ENCODE results near the gene OMA1. TPM values are rescaled to one million over a fixed set of nuclear protein-coding genes. Genes with fewer than 3 reads are reported as not detected.
"Not testable (repeated sequence)": the region's sequence is repeated elsewhere in the genome, so short reads cannot be mapped to it uniquely, and the experiment has no call there.

Gene OMA1
- polyA plus RNA-seq, 3 donors from 2014 or later: 13.7 to 22.3 (median 17.7) TPM

DNA sequence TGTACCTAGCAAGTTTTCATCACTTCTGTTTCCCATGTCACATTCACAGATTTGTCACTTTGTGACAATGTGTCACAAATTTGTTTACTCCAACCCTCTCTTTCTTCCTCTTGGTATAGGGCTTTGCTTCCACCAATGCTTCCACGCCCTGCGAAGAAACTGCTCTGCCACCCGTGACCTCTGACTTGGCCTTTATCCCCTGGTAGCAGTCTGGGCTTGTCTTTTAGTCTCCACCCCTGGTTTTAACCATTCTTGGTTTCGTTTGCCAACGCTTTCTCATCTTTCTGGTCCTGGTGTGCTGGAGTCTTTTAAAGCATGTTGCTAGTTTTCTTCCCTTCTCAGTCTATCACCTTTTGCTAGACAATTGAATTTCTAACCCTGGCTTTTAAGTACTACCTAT, 22.4 kb upstream of the OMA1 start:
- Mint-ChIP-seq H3K27me3 (ENCODE audit: low read depth in 3 of 3) (peaks cover 1 to 39% (median 8%) of the 10 kb centered on the region in 3 donors), H3K36me3 (no peaks in the 10 kb centered on the region), H3K4me3 (no peak overlapping the region), H3K4me1 (no peaks in the 10 kb centered on the region), H3K27ac (no peak overlapping the region), H3K9me3 (peaks cover 0 to 2% (median 0%) of the 10 kb centered on the region in 6 donors)
- no peak for DNase-seq

DNA sequence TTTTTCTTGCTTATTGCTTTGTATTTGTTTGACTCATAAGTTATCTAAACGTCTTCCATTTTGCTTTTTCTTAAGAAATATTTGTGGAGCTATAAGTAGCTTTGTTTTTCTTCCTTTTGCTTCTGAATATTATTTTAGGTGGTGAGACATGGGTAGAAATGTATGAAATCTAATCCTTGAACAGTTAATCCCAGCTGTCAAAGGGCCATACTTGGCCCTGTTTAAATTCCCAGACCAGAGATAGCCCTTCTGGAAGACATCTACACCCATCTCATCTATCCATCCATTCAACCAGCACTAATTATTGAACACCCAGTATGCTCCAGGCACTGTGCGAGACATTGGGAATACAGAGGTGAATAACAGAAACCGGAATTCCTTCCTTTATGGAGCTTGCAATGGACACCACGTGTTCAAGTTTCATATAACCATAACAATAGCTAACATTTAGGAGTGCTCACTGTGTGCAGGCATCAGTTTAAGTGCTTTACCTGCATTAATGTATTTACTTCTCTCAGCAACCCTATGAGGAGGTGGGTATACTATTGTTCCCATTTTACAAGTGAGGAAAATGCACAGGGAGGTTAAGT, 21.8 kb upstream of the OMA1 start:
- no peak overlapping the region for H3K27ac Mint-ChIP-seq
- no peaks in the 10 kb centered on the region for H3K4me1 Mint-ChIP-seq
- no peak for DNase-seq
- peaks cover 0 to 2% (median 0%) of the 10 kb centered on the region in 6 donors for H3K9me3 Mint-ChIP-seq
- no peak overlapping the region for H3K4me3 Mint-ChIP-seq
- peaks cover 1 to 36% (median 8%) of the 10 kb centered on the region in 3 donors for H3K27me3 Mint-ChIP-seq (ENCODE audit: low read depth in 3 of 3)
- H3K36me3 Mint-ChIP-seq: no peaks in the 10 kb centered on the region

DNA sequence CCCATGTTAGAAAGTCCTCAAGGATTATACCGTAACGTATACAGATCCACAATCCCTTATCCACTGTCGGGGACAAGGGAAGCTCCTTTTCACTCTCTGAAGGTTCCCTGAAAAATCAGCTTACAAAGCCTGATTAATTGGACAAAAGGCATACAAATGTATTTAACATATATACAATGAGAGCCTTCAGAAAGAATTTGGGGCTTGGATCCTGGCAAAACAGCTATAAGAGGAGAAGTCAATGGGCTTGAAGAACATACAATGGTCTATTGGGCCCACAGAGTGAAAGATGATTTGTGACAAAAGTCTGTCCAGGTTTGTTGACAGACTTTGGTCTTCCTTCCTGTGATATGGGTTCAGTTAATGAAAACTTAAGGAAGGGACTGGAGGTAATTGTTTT, 19.8 kb upstream of the OMA1 start:
- H3K27me3 Mint-ChIP-seq (ENCODE audit: low read depth in 3 of 3): peaks cover 1 to 28% (median 2%) of the 10 kb centered on the region in 3 donors
- H3K4me1 Mint-ChIP-seq: no peaks in the 10 kb centered on the region
- H3K9me3 Mint-ChIP-seq: peaks cover 0 to 2% (median 0%) of the 10 kb centered on the region in 6 donors
- no peaks in the 10 kb centered on the region for H3K36me3 Mint-ChIP-seq
- H3K4me3 Mint-ChIP-seq: no peak overlapping the region
- DNase-seq: no peak
- H3K27ac Mint-ChIP-seq: no peak overlapping the region

- not testable (repeated sequence) for H3K4me1 Mint-ChIP-seq, H3K4me3 Mint-ChIP-seq, DNase-seq, H3K36me3 Mint-ChIP-seq, H3K27ac Mint-ChIP-seq, H3K9me3 Mint-ChIP-seq
- H3K27me3 Mint-ChIP-seq (ENCODE audit: low read depth in 3 of 3): peaks cover under 1 to 11% (median 3%) of the 10 kb centered on the region in 3 donors
Measured at GRCh38 chr1:58563715-58564114, 17.2 kb upstream of the OMA1 start.

DNA sequence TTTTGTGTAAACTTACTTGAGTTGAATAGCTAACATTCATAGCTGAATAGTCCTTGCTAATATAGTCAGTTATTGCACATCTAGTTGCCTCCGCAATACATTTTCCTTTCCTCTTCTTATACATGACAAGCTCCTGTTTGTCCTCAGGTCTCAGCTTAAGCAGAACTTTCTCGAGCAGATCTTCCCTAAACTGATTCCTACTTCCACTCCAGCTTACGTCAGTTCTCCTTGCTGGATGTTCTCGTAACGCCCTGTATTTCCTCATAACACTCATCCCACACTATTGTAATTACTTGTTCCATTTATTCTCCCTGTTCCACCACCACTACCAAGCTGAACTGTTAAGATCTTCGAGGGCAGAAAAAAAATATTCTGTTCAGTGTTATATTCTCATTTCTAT, 15.1 kb upstream of the OMA1 start:
- H3K36me3 Mint-ChIP-seq: peaks cover 0 to 4% (median 0%) of the 10 kb centered on the region in 3 donors
- H3K4me3 Mint-ChIP-seq: no peak overlapping the region
- no peaks in the 10 kb centered on the region for H3K4me1 Mint-ChIP-seq
- no peak for DNase-seq
- H3K27ac Mint-ChIP-seq: no peak overlapping the region
- peaks cover 0 to 4% (median under 1%) of the 10 kb centered on the region in 6 donors for H3K9me3 Mint-ChIP-seq
- peaks cover 2 to 13% (median 3%) of the 10 kb centered on the region in 3 donors for H3K27me3 Mint-ChIP-seq (ENCODE audit: low read depth in 3 of 3)

- Mint-ChIP-seq H3K36me3 (peaks cover 0 to 4% (median 0%) of the 10 kb centered on the region in 3 donors), H3K27ac (no peak overlapping the region), H3K4me3 (no peak overlapping the region), H3K27me3 (ENCODE audit: low read depth in 3 of 3) (peaks cover 2 to 20% (median 3%) of the 10 kb centered on the region in 3 donors), H3K4me1 (no peaks in the 10 kb centered on the region), H3K9me3 (peaks cover 0 to 4% (median 0%) of the 10 kb centered on the region in 6 donors)
- DNase-seq: no peak
Measured at GRCh38 chr1:58555393-58555792, 8.9 kb upstream of the OMA1 start.

GRCh38 chr1:58551186-58552140, 4.9 kb upstream of the OMA1 start:
- no peak for DNase-seq
- peaks cover 5 to 7% of the 10 kb centered on the region in 2 donors for H3K4me1 Mint-ChIP-seq
- no peaks in the 10 kb centered on the region for H3K36me3 Mint-ChIP-seq
- H3K9me3 Mint-ChIP-seq: no peaks in the 10 kb centered on the region
- H3K27me3 Mint-ChIP-seq (ENCODE audit: low read depth in 3 of 3): peaks cover 3 to 28% (median 8%) of the 10 kb centered on the region in 3 donors
- no peak overlapping the region for H3K4me3 Mint-ChIP-seq
- no peak overlapping the region for H3K27ac Mint-ChIP-seq

DNA sequence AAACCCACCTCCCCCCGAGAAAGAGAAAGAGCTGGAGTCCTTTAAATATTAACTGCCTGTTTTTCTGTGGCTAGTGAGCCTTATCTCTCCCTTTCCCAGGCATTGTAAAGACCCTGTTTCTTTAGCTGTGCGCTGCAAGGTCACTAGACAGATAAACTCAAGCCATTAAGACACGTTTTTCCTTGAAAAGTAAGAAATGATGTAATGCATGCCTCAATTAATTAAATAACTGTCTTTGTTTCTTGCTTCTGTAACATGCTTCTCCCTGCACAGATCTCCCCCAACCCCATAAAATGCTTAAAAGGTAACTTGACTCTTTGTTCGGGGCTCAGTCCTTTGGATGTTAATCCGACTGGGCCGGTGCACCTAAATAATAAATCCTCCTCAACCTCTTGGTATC, 2.8 kb upstream of the OMA1 start:
- H3K27ac Mint-ChIP-seq, H3K36me3 Mint-ChIP-seq, H3K4me3 Mint-ChIP-seq, H3K9me3 Mint-ChIP-seq, DNase-seq: not testable (repeated sequence)
- peaks cover 6 to 22% (median 17%) of the 10 kb centered on the region in 3 donors for H3K27me3 Mint-ChIP-seq (ENCODE audit: low read depth in 3 of 3)
- peaks cover 19 to 21% of the 10 kb centered on the region in 2 donors for H3K4me1 Mint-ChIP-seq

GRCh38 chr1:58548371-58548770, 1.8 kb upstream of the OMA1 start:
- peaks cover 6 to 21% (median 17%) of the 10 kb centered on the region in 3 donors for H3K27me3 Mint-ChIP-seq (ENCODE audit: low read depth in 3 of 3)

DNA sequence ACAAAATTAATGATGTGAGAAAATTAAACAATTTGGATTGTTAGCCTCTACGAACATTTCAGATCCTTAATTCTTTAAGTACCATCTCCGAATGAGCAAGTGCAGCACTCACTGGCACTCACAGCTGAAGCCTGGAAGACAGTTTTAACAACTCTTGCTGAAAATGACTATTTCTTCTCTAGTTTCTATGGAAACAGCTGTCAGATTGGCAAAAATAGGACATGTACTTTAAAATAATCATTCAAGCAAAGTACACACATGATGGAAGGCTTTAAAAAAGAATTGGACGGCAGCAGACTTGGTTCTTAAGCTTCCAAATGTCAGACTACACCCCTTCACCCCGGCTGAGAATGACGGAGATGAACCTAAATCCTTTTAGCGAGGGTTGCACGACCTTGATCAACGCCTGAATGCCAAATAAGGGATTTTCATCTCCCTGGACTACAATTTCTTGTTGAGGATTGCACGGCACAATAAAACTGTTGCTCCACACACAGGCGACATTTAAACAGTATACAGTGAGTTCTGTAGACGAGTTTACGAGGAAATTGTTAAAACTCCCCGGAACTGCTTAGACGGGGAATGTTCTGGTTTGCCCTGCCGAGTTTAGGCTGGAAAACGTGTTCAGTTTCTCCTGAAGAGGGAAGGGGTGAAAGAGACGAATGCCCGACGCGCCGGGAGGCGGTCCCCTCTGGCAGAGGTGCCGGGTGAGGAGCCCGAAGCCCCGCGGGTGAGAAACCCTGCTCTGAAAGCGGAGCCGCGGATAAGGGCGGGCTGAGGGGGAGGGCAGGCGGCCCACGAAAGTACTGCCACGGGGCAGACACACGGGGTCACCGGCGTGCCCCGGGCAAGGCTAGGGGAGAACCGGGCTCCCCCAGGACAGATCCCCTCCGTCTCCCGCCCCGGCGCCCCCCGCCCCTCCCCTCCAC, 671 bp downstream of the OMA1 start:
- peak; percentile 84 to 86 (median 84) for DNase-seq
- Mint-ChIP-seq H3K27me3 (ENCODE audit: low read depth in 3 of 3) (peaks cover 6 to 17% (median 14%) of the 10 kb centered on the region in 3 donors), H3K4me3 (peak overlapping the region; percentile 91 to 95 (median 94)), H3K27ac (peak overlapping the region; percentile 93 to 99 (median 98)), H3K4me1 (peaks cover 20 to 28% of the 10 kb centered on the region in 2 donors), H3K36me3 (no peaks in the 10 kb centered on the region), H3K9me3 (no peaks in the 10 kb centered on the region)

More at GRCh38 chr1:58548371-58548770, 1.8 kb upstream of the OMA1 start:
- Mint-ChIP-seq H3K9me3 (no peaks in the 10 kb centered on the region), H3K27ac (peak overlapping the region in 1 of 6 donors; percentile 27), H3K4me1 (peaks cover 19 to 25% of the 10 kb centered on the region in 2 donors), H3K36me3 (no peaks in the 10 kb centered on the region), H3K4me3 (no peak overlapping the region)
- DNase-seq: no peak

GRCh38 chr1:58543260-58543659, 3.3 kb downstream of the OMA1 start:
- peaks cover 20 to 28% of the 10 kb centered on the region in 2 donors for H3K4me1 Mint-ChIP-seq
- peaks cover 6 to 15% (median 7%) of the 10 kb centered on the region in 3 donors for H3K27me3 Mint-ChIP-seq (ENCODE audit: low read depth in 3 of 3)
- peaks cover 2 to 6% (median 3%) of the 10 kb centered on the region in 3 donors for H3K36me3 Mint-ChIP-seq
- no peak overlapping the region for H3K4me3 Mint-ChIP-seq
- H3K27ac Mint-ChIP-seq: peak overlapping the region in 2 of 6 donors; percentile 34 to 36
- no peak for DNase-seq
- H3K9me3 Mint-ChIP-seq: no peaks in the 10 kb centered on the region

- Mint-ChIP-seq H3K4me3 (no peak overlapping the region), H3K27me3 (ENCODE audit: low read depth in 3 of 3) (no peaks in the 10 kb centered on the region), H3K27ac (no peak overlapping the region), H3K9me3 (no peaks in the 10 kb centered on the region), H3K4me1 (peaks cover 1 to 7% of the 10 kb centered on the region in 2 donors), H3K36me3 (peaks cover 3 to 6% (median 6%) of the 10 kb centered on the region in 3 donors)
- DNase-seq: no peak
Measured at GRCh38 chr1:58539553-58539952, 7.0 kb downstream of the OMA1 start.

- Mint-ChIP-seq H3K4me3 (no peak overlapping the region), H3K4me1 (peaks cover 1 to 7% of the 10 kb centered on the region in 2 donors), H3K27ac (no peak overlapping the region), H3K36me3 (peaks cover 3 to 6% (median 6%) of the 10 kb centered on the region in 3 donors), H3K9me3 (no peaks in the 10 kb centered on the region), H3K27me3 (ENCODE audit: low read depth in 3 of 3) (no peaks in the 10 kb centered on the region)
- no peak for DNase-seq
Measured at GRCh38 chr1:58538821-58539220, 7.7 kb downstream of the OMA1 start.

Data from immature natural killer cell (primary cell).